Measurements from ENCODE around the gene CFTR. TPM values are rescaled to one million over a fixed set of nuclear protein-coding genes. Genes with fewer than 3 reads are reported as not detected.

The CFTR gene
- total and polyA plus RNA-seq, 3 donors from 2014 or later, result 5.1 to 6.9 (median 5.1) TPM

DNA sequence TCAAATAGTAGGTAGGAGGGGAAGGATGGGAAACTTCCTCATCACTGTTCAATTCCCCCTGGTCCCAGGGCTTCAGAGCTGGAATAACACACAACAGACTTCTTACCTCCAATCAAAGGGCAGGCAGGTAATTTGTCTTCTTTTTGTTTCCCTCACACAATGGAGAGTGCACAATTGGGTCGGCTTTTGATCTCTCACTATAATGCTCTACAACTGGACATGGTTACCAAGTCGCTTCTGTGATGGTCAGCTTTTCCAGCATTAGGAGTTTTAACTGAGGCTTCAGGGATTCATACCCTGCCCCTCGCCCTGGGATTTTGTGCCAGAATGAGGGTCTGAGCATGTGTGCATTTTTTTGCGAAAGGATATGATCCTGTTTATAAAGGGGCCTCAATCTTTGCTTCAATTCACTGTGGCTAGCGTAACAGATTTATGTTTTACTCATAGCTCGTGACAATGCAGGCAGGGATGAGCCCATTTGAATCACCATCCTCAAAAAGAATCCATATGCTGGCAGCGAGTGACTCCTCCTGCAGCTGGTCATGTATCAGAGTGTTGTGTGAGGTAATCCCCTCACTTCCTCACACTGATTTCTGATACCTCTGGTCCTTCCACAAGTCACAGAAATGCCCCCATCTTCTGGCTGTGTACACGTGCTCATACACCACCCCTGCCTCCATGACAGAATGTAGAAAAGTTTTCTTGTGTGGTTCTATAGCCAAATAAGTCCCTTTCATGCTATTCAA is 203.8 kb downstream of the CFTR start:
- Histone ChIP-seq H3K27me3 (no peaks in the 10 kb centered on the region), H3K4me3 (no peak overlapping the region), H3K27ac (no peak overlapping the region), H3K9me3 (no peaks in the 10 kb centered on the region), H3K4me1 (no peaks in the 10 kb centered on the region), H3K36me3 (ENCODE audit: low read depth, missing control alignments) (no peaks in the 10 kb centered on the region)
- TF ChIP-seq POLR2A (IDR thresholded peaks at IDR 0.05), result no peak
- TF ChIP-seq, protein P1, sequence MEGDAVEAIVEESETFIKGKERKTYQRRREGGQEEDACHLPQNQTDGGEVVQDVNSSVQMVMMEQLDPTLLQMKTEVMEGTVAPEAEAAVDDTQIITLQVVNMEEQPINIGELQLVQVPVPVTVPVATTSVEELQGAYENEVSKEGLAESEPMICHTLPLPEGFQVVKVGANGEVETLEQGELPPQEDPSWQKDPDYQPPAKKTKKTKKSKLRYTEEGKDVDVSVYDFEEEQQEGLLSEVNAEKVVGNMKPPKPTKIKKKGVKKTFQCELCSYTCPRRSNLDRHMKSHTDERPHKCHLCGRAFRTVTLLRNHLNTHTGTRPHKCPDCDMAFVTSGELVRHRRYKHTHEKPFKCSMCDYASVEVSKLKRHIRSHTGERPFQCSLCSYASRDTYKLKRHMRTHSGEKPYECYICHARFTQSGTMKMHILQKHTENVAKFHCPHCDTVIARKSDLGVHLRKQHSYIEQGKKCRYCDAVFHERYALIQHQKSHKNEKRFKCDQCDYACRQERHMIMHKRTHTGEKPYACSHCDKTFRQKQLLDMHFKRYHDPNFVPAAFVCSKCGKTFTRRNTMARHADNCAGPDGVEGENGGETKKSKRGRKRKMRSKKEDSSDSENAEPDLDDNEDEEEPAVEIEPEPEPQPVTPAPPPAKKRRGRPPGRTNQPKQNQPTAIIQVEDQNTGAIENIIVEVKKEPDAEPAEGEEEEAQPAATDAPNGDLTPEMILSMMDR (IDR thresholded peaks at IDR 0.05), result no peak
- WGBS, 2 donors, result 83 to 87% methylated on average over 8 of the region's 8 CpGs
- intact Hi-C loops (cut with DNase I; ENCODE audit: low total_unique reads), result no loop called here
- no peak for DNase-seq

DNA sequence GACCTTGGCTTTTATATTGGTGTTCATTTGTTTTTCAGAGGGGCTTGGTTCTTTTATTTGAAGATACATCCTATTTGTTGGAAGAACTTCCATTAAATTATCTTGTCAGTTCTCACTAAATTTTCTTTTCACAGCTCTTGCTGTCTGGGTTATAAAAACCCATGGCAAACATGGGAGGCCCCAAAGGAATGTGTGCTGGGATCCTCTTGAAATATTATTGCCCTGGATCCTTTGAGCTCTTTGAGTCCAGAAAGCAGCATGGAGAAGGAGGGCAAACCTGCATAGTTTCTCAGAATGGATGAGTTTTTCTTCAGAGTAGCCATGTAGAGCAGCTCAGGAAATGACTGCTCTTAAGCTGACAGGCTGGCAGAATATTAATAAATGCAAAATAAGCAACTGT is 206.0 kb downstream of the CFTR start:
- no peak for DNase-seq
- no peak for TF ChIP-seq POLR2A (IDR thresholded peaks at IDR 0.05)
- TF ChIP-seq, protein P1 (IDR thresholded peaks at IDR 0.05), result no peak
- Histone ChIP-seq H3K9me3 (no peaks in the 10 kb centered on the region), H3K27me3 (no peaks in the 10 kb centered on the region), H3K4me3 (no peak overlapping the region), H3K36me3 (ENCODE audit: low read depth, missing control alignments) (no peaks in the 10 kb centered on the region), H3K27ac (no peak overlapping the region), H3K4me1 (no peaks in the 10 kb centered on the region)
- intact Hi-C loops (cut with DNase I; ENCODE audit: low total_unique reads), result no loop called here

DNA sequence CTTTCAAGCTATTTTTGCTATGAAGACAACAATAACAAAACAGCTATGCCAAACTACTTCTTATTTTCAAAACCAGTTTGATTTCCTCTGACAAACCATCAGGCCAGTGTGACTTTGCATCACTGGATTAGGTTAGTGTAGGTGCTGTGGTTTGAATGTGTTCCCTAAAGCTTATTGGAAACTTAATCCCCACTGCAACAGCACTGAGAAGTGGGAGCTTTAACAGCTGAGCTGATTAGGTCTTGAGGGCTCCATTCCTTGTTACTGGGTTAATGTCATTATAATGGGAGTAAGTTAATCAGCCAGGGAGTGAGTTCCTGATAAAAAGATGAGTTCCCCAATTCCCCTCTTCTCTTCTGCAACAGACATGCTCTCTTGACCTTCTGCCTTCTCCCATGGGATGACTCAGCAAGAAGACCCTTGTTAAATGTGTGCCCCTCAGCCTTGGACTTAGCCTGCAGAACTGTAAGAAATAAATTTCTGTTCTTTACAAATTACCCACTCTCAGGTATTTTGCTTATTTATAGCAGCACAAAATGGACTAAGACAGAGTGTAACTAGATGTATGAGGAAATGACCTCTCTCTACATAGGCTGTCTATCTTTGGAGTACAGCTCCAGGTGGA is 206.6 kb downstream of the CFTR start:
- intact Hi-C loops (cut with DNase I; ENCODE audit: low total_unique reads), result no loop called here
- Histone ChIP-seq H3K4me1 (no peaks in the 10 kb centered on the region), H3K27ac (no peak overlapping the region), H3K9me3 (no peaks in the 10 kb centered on the region), H3K27me3 (no peaks in the 10 kb centered on the region), H3K36me3 (ENCODE audit: low read depth, missing control alignments) (no peaks in the 10 kb centered on the region), H3K4me3 (no peak overlapping the region)
- TF ChIP-seq, protein P1 (IDR thresholded peaks at IDR 0.05), result no peak
- TF ChIP-seq POLR2A (IDR thresholded peaks at IDR 0.05), result no peak
- no peak for DNase-seq

DNA sequence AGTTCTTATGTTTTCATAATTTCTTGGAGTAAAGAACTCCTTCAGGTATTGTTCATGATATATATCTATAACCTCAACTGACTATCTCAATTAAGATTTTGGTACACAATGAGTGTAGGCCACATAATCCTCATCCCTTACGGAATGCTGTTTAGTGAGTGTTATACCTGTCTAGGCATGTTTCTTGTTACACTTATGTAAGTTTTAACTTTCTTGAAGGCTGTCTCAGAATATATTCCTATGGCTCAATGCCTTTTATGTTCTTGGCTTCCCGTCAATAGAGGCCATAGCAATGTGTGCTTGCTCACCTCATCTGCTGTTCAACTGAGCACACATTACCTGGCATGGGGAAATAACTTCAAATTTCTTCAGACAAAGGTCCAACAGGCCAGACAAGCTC is 208.3 kb downstream of the CFTR start:
- H3K4me3 ChIP-seq, result no peak overlapping the region
- H3K4me1 ChIP-seq, result no peaks in the 10 kb centered on the region
- 94 to 100% methylated on average over 2 of the region's 2 CpGs for WGBS, 2 donors
- no peak for TF ChIP-seq POLR2A (IDR thresholded peaks at IDR 0.05)
- TF ChIP-seq, protein P1 (IDR thresholded peaks at IDR 0.05), result no peak
- no peak for DNase-seq
- H3K27ac ChIP-seq, result no peak overlapping the region
- H3K27me3 ChIP-seq, result no peaks in the 10 kb centered on the region
- intact Hi-C loops (cut with DNase I; ENCODE audit: low total_unique reads), result no loop called here
- no peaks in the 10 kb centered on the region for H3K9me3 ChIP-seq
- no peaks in the 10 kb centered on the region for H3K36me3 ChIP-seq (ENCODE audit: low read depth, missing control alignments)

DNA sequence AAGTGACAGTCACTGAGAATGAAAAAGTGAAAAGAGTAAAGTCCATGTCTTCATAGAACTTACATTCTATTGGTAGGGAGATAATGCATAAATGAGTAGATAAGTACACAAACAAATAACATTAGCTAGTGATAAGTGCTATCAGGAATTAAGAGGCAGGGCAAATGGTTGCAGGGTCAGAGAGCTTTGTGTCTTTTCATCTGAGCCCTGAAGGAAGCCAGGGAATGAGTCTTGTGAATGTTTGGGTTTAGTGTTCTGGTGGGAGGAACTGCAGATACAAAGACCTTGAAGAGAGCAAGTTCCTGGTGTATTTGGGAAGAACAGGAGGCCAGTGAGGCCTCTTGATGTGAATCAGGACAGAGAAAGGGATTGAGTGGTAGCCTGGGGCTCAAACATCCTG is 209.6 kb downstream of the CFTR start:
- no peaks in the 10 kb centered on the region for H3K4me1 ChIP-seq
- intact Hi-C loops (cut with DNase I; ENCODE audit: low total_unique reads), result no loop called here
- H3K9me3 ChIP-seq, result no peaks in the 10 kb centered on the region
- DNase-seq, result no peak
- no peak overlapping the region for H3K4me3 ChIP-seq
- no peaks in the 10 kb centered on the region for H3K27me3 ChIP-seq
- no peaks in the 10 kb centered on the region for H3K36me3 ChIP-seq (ENCODE audit: low read depth, missing control alignments)
- TF ChIP-seq, protein P1 (IDR thresholded peaks at IDR 0.05), result no peak
- H3K27ac ChIP-seq, result no peak overlapping the region
